GM10248 (cell line): ENCODE results near the gene PGLYRP2.

Experiments
- CTCF ChIA-PET: fragments of 300-600 bp; sonication (Branson Sonifier 250); formaldehyde crosslinking; extraction: SDS; loops from one replicate; lab custom pipeline; 2021; ENCODE audit warnings: antibody characterized with exemption; lab: Yijun Ruan, JAX
- POLR2A ChIA-PET: fragments of 350-650 bp; sonication (Branson Sonifier 250); formaldehyde crosslinking; extraction: SDS; loops from one replicate; lab custom pipeline; 2020; ENCODE audit warnings: antibody characterized with exemption; lab: Yijun Ruan, JAX
- DNase-seq: peaks from one replicate; pipeline ENCODE4 v3.0.0; 2012; ENCODE audit errors: extremely low spot score
- CTCF ChIP-seq: IDR thresholded peaks from 2 replicates; pipeline ENCODE4 v1.5.1; 2012; ENCODE audit warnings: mild to moderate bottlenecking, low read depth; ENCODE audit errors: extremely low read depth, missing control alignments, control extremely low read depth

PGLYRP2 gene

GRCh38 chr19:15436826-15437110 lies 42.5 kb downstream of the PGLYRP2 start:
- DNase-seq, result no peak
- ChIA-PET POLR2A (interaction anchor here (0.6 kb wide), 1 partner anchor 8 kb away, joined by 3 read pairs; no protein-coding TSS in a partner anchor), CTCF (interaction anchor here (0.8 to 2.8 kb wide), 3 partner anchors 11 to 117 kb away, joined by 3 to 10 read pairs (median 3); partner anchors contain the start of gene AKAP8L)
- no peak for TF ChIP-seq CTCF

- DNase-seq, result no peak
- CTCF ChIA-PET, result interaction anchor here (0.8 to 2.8 kb wide), 4 partner anchors 11 to 119 kb away, joined by 3 to 10 read pairs (median 4); partner anchors contain the start of gene AKAP8L
- POLR2A ChIA-PET, result interaction anchor here (0.6 kb wide), 1 partner anchor 8 kb away, joined by 3 read pairs; no protein-coding TSS in a partner anchor
- no peak for TF ChIP-seq CTCF
Measured at GRCh38 chr19:15436012-15436825, 43.1 kb downstream of the PGLYRP2 start.

GRCh38 chr19:15433519-15434069 lies 45.7 kb downstream of the PGLYRP2 start:
- ChIA-PET CTCF (interaction anchor here (0.8 to 2.0 kb wide), 5 partner anchors 14 to 53 kb away, joined by 3 to 15 read pairs (median 3); partner anchors contain the start of gene AKAP8L), POLR2A (no interaction called here)
- DNase-seq, result no peak
- TF ChIP-seq CTCF, result no peak

GRCh38 chr19:15432629-15433518 lies 46.4 kb downstream of the PGLYRP2 start:
- POLR2A ChIA-PET, result interaction anchor here (0.6 kb wide), 2 partner anchors 225 to 237 kb away, joined by 3 to 4 read pairs; no protein-coding TSS in a partner anchor
- CTCF ChIA-PET, result interaction anchor here (0.8 to 2.0 kb wide), 4 partner anchors 14 to 34 kb away, joined by 3 to 15 read pairs (median 4); partner anchors contain the start of gene AKAP8L
- DNase-seq, result peak; percentile 98
- TF ChIP-seq CTCF, result no peak

- ChIA-PET POLR2A (interaction anchor here (0.6 kb wide), 1 partner anchor 224 kb away, joined by 3 read pairs; no protein-coding TSS in a partner anchor), CTCF (interaction anchor here (2.0 to 4.0 kb wide), 2 partner anchors 12 to 13 kb away, joined by 15 to 44 read pairs; partner anchors contain the start of gene AKAP8L)
- DNase-seq, result peak; percentile 45
- no peak for TF ChIP-seq CTCF
Measured at GRCh38 chr19:15432018-15432494, 47.2 kb downstream of the PGLYRP2 start.
